ENCODE measurements around the gene ERGIC1.

DNA sequence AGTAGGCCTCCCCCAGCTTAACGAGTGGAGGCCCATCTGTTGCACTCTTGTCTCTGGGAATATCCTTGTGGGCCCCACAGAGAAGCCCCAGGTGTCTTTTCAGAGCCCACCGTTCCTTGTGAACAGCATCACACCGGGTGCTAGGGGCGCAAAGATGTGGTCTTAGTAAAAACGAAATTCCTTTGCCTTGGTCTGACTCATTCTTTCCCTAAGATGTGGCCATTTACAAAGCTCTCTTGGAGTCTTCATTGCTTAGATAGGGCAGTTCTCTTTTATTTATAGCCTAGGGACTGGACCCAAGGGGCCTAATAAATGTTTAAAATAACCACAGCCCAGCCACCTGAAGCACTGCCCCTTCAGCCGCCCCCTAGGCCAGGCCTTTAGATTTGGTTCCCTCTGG lies 72.4 kb downstream of the ERGIC1 start:
- TF ChIP-seq, protein P1, sequence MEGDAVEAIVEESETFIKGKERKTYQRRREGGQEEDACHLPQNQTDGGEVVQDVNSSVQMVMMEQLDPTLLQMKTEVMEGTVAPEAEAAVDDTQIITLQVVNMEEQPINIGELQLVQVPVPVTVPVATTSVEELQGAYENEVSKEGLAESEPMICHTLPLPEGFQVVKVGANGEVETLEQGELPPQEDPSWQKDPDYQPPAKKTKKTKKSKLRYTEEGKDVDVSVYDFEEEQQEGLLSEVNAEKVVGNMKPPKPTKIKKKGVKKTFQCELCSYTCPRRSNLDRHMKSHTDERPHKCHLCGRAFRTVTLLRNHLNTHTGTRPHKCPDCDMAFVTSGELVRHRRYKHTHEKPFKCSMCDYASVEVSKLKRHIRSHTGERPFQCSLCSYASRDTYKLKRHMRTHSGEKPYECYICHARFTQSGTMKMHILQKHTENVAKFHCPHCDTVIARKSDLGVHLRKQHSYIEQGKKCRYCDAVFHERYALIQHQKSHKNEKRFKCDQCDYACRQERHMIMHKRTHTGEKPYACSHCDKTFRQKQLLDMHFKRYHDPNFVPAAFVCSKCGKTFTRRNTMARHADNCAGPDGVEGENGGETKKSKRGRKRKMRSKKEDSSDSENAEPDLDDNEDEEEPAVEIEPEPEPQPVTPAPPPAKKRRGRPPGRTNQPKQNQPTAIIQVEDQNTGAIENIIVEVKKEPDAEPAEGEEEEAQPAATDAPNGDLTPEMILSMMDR (IDR thresholded peaks at IDR 0.05): no peak
- no peak for TF ChIP-seq EP300 (IDR thresholded peaks at IDR 0.05)

Measured in ovary (tissue), 3 donors.